RWPE1 (cell line): Measurements from ENCODE around the gene GLIS1.

Experiments used
- CTCF ChIA-PET: fragments of 350-600 bp; sonication (Branson Sonifier 250); formaldehyde crosslinking; extraction: SDS; loops from one replicate; lab custom pipeline; 2021; lab: Yijun Ruan, JAX
- POLR2A ChIA-PET: fragments of 400-600 bp; formaldehyde crosslinking; extraction: SDS; loops from one replicate; lab custom pipeline; 2020; ENCODE audit warnings: antibody characterized with exemption; ENCODE audit not compliant: low non-redundant PET; lab: Yijun Ruan, JAX
- DNase-seq: peaks from one replicate; pipeline ENCODE4 v3.0.0; 2012; ENCODE audit warnings: low spot score
- H3K27ac ChIP-seq: fragments of 450-650 bp; 2 replicates; pipeline ENCODE4 v1.5.1; 2017
- TF ChIP-seq, protein P1 (sequence below): fragments of 450-650 bp; conservative IDR thresholded peaks from 2 replicates; pipeline ENCODE4 v1.5.1; 2017; ENCODE audit warnings: low read depth, mild to moderate bottlenecking

Gene GLIS1

DNA sequence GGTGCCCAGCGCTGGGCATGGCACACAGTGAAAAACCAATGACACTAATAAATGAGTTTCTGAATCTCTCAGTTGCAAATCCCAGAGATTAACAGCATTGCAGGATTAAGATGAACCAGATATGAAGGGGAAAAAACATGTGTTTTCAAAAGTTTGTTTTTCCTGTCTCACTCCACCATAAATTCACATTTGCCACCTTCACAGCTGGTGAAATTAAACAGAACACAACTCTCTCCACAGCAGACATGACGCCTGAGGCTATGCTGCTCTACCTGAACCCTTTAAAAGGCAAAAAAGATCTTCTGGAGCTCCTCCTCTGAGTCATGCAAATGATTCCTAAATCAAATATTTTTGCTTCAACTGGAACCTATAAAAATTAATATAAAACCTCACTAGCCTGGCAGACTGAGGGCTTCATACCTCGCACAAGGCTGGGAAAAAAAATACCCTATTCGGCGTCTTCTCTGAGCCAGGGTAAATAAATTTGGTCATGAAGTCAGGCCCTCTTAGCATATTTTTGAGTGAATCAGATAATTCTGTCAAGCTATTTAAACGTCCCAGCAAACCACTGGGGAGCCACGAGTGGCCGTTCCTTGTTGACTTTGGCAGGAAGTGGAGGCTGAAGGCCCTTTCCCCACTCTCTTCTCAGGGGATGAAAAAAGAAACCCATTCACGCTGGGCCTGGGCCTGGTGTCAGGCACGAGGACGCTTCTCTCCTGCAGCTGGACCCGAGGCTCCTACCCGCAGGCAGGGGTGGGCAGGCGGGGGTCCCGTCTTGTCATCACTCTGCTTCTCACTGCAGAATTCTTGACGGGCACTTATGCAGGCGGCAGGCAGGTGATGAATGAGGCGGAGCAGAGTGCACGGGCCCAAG lies 226.8 kb downstream of the GLIS1 start:
- ChIA-PET POLR2A (no interaction called here), CTCF (no interaction called here)
- no peak overlapping the region for H3K27ac ChIP-seq
- TF ChIP-seq, protein P1, sequence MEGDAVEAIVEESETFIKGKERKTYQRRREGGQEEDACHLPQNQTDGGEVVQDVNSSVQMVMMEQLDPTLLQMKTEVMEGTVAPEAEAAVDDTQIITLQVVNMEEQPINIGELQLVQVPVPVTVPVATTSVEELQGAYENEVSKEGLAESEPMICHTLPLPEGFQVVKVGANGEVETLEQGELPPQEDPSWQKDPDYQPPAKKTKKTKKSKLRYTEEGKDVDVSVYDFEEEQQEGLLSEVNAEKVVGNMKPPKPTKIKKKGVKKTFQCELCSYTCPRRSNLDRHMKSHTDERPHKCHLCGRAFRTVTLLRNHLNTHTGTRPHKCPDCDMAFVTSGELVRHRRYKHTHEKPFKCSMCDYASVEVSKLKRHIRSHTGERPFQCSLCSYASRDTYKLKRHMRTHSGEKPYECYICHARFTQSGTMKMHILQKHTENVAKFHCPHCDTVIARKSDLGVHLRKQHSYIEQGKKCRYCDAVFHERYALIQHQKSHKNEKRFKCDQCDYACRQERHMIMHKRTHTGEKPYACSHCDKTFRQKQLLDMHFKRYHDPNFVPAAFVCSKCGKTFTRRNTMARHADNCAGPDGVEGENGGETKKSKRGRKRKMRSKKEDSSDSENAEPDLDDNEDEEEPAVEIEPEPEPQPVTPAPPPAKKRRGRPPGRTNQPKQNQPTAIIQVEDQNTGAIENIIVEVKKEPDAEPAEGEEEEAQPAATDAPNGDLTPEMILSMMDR, result no peak
- DNase-seq, result no peak

- no peak for DNase-seq
- ChIA-PET POLR2A (no interaction called here), CTCF (interaction anchor here (1.0 kb wide), 1 partner anchor 25 kb away, joined by 3 read pairs; no protein-coding TSS in a partner anchor)
These were observed 227.5 kb downstream of the GLIS1 start for GRCh38 chr1:53511323-53511932.

DNA sequence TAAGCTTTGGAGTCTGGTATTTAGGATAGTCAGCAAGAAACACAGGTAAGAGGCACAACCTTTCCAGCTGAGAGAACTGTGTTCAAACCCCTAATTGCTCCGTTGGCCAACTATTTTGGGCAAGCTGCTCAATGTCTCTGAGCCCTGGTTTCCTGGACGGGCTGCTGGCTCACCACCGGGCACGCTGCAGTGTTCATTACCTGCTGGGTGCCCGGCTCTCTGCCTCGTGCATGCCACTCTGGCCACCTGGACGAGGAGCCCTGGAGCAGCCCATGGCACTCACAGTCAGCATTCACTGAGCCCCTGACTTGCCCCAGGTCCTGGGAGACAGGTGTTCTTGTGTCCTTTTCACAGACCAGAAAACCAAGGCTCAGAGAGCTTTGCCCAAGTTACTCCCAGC lies 228.7 kb downstream of the GLIS1 start:
- TF ChIP-seq, protein P1, result no peak
- POLR2A ChIA-PET, result no interaction called here
- no peak overlapping the region for H3K27ac ChIP-seq
- no peak for DNase-seq
- CTCF ChIA-PET, result interaction anchor here (1.0 kb wide), 1 partner anchor 9 kb away, joined by 3 read pairs; no protein-coding TSS in a partner anchor

More at GRCh38 chr1:53511323-53511932, 227.5 kb downstream of the GLIS1 start:
- no peak overlapping the region for H3K27ac ChIP-seq
- TF ChIP-seq, protein P1, result no peak

- TF ChIP-seq, protein P1, result no peak
- POLR2A ChIA-PET, result no interaction called here
- CTCF ChIA-PET, result interaction anchor here (1.0 kb wide), 1 partner anchor 9 kb away, joined by 3 read pairs; no protein-coding TSS in a partner anchor
- DNase-seq, result no peak
- no peak overlapping the region for H3K27ac ChIP-seq
These were observed 229.2 kb downstream of the GLIS1 start for GRCh38 chr1:53509775-53510174.

GRCh38 chr1:53508991-53509666 lies 229.8 kb downstream of the GLIS1 start:
- CTCF ChIA-PET, result no interaction called here

More at GRCh38 chr1:53508991-53509666, 229.8 kb downstream of the GLIS1 start:
- TF ChIP-seq, protein P1, result no peak
- POLR2A ChIA-PET, result no interaction called here
- no peak for DNase-seq
- no peak overlapping the region for H3K27ac ChIP-seq
